ENCODE measurements around the gene PACS1.

Gene PACS1

DNA sequence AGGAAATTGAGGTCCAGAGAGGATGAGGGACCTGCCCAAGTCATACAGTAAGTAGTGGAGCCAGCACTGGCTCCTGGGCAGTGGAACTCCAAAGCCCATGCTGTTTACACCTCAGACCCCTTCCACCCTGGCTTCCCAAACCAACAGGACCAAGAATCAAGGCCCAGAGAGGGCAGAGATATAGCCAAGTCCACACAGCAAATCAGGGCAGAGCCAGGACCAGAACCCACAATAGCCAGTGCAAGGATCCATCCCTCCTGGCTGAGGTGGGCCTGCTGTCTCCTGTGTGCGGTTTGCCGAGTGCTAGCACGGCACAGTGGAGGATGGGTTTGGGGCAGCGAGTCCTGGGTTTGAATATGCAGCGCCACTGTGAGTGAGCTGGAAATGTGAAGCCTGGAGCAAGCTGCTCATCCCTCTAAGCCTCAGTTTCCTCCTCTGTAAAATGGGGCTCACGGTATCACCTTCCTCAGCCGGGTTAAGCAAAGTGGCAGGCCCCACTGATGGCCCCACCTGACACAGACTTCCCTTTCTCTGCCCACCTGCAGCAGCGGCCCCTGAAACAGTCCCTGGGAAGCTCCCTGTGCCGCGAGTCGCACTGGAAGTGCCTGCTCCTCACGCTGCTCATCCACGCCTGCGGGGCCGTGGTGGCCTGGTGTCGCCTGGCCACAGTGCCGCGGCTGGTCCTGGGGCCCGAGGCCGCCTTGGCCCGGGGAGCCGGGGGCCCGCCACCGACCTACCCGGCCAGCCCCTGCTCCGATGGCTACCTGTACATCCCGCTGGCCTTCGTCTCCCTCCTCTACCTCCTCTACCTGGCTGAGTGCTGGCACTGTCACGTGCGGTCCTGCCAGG lies 223.9 kb downstream of the PACS1 start:
- TF ChIP-seq, protein P1, sequence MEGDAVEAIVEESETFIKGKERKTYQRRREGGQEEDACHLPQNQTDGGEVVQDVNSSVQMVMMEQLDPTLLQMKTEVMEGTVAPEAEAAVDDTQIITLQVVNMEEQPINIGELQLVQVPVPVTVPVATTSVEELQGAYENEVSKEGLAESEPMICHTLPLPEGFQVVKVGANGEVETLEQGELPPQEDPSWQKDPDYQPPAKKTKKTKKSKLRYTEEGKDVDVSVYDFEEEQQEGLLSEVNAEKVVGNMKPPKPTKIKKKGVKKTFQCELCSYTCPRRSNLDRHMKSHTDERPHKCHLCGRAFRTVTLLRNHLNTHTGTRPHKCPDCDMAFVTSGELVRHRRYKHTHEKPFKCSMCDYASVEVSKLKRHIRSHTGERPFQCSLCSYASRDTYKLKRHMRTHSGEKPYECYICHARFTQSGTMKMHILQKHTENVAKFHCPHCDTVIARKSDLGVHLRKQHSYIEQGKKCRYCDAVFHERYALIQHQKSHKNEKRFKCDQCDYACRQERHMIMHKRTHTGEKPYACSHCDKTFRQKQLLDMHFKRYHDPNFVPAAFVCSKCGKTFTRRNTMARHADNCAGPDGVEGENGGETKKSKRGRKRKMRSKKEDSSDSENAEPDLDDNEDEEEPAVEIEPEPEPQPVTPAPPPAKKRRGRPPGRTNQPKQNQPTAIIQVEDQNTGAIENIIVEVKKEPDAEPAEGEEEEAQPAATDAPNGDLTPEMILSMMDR (IDR thresholded peaks at IDR 0.05; ENCODE audit: low read depth, low read length), result no peak
- DNase-seq (ENCODE audit: extremely low read depth, low read depth), result no peak
